HAP-1 (cell line): Measurements from ENCODE around the gene CCDC149.

Experiments
- DNase-seq, 2 experiments: peaks; one replicate each; pipeline ENCODE4 v3.0.0-alpha.2; 2016 to 2020; ENCODE audit warnings: low spot score in 2 of 2
- H3K27me3 ChIP-seq: fragments of 250-450 bp; sonication (Bioruptor Pico); 2 replicates; pipeline ENCODE4 v1.5.1; 2020; ENCODE audit warnings: low read depth, mild to moderate bottlenecking, moderate library complexity
- H3K36me3 ChIP-seq: fragments of 250-450 bp; sonication (Bioruptor Pico); replicated peaks from 2 replicates; pipeline ENCODE4 v1.5.1; 2020; ENCODE audit warnings: mild to moderate bottlenecking
- H3K4me1 ChIP-seq: fragments of 250-450 bp; sonication (Bioruptor Pico); 2 replicates; pipeline ENCODE4 v1.5.1; 2020; ENCODE audit warnings: mild to moderate bottlenecking
- H3K4me3 ChIP-seq: fragments of 250-450 bp; sonication (Bioruptor Pico); 2 replicates; pipeline ENCODE4 v1.5.1; 2020; ENCODE audit warnings: mild to moderate bottlenecking, moderate library complexity
- H3K9me3 ChIP-seq: fragments of 250-450 bp; sonication (Bioruptor Pico); 2 replicates; pipeline ENCODE4 v1.5.1; 2020; ENCODE audit warnings: mild to moderate bottlenecking, moderate library complexity
- in situ Hi-C: fragments of 300-500 bp; cut with MboI; formaldehyde crosslinking; loops from 3 replicates; pipeline ENCODE4 v1.14.3; 2020; ENCODE audit warnings: low sequenced_read_pairs, inconsistent platforms, mixed read lengths

The CCDC149 gene

GRCh38 chr4:24858026-24858425 is 54.8 kb downstream of the CCDC149 start:
- in situ Hi-C loops: no loop called here
- no peaks in the 10 kb centered on the region for H3K4me1 ChIP-seq
- no peaks in the 10 kb centered on the region for H3K27me3 ChIP-seq
- H3K4me3 ChIP-seq: no peak overlapping the region
- no peaks in the 10 kb centered on the region for H3K9me3 ChIP-seq
- no peak for DNase-seq
- H3K36me3 ChIP-seq: no peaks in the 10 kb centered on the region

DNA sequence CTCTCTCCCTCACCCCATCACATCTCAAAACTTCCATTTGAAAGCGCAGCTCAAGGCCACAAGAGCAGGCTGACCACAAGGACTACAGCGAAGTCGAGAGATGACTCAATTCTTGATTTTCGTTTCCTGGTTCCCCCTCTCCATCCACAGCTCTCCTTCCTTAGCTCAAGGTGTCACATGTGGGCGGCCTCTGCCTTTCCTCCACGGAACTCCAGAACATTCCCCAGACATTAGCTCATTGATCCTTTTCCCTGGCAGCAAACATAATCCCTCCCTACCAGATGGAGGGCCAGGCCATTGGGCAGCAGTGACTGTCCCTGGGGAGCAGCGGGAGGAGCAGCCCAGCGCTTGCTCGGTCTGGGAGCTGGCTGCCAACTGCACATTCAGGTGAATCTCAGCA is 56.3 kb downstream of the CCDC149 start:
- Histone ChIP-seq H3K4me1 (no peaks in the 10 kb centered on the region), H3K9me3 (no peaks in the 10 kb centered on the region), H3K4me3 (no peak overlapping the region), H3K27me3 (0 out of 2 replicates have a peak, but pooled peaks cover 4% of the 10 kb centered on the region), H3K36me3 (no peaks in the 10 kb centered on the region)
- in situ Hi-C loops: no loop called here
- DNase-seq: no peak

GRCh38 chr4:24855741-24856140 is 57.1 kb downstream of the CCDC149 start:
- H3K9me3 ChIP-seq: no peaks in the 10 kb centered on the region
- no peak for DNase-seq
- 0 out of 2 replicates have a peak, but pooled peaks cover 4% of the 10 kb centered on the region for H3K27me3 ChIP-seq
- H3K36me3 ChIP-seq: no peaks in the 10 kb centered on the region
- no peak overlapping the region for H3K4me3 ChIP-seq
- no peaks in the 10 kb centered on the region for H3K4me1 ChIP-seq
- in situ Hi-C loops: no loop called here

DNA sequence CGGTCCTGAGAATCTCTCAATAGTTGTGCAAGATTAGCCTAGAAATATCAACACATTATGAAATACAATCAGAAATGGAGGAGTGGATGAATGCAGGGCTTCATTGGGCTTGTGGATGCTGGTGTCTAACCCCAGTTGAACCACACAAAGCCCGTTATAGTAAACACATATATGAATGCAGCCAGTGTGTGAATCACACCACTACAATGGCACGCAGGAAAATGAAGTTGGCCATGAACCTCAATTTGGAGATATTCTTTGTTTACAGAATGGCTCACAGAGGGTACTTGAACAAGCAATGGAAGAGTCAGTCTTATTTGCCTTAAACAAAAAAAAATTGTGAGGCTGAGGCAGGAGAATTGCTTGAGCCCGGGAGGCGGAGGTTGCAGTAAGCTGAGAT is 59.7 kb downstream of the CCDC149 start:
- Histone ChIP-seq H3K36me3 (no peaks in the 10 kb centered on the region), H3K9me3 (no peaks in the 10 kb centered on the region), H3K4me1 (no peaks in the 10 kb centered on the region), H3K27me3 (0 out of 2 replicates have a peak, but pooled peaks cover 4% of the 10 kb centered on the region), H3K4me3 (no peak overlapping the region)
- in situ Hi-C loops: no loop called here
- no peak for DNase-seq

GRCh38 chr4:24850674-24851073 is 62.2 kb downstream of the CCDC149 start:
- Histone ChIP-seq H3K4me3 (no peak overlapping the region), H3K27me3 (0 out of 2 replicates have a peak, but pooled peaks cover 4% of the 10 kb centered on the region), H3K4me1 (no peaks in the 10 kb centered on the region; the same call in 1 of the 2 replicates), H3K36me3 (no peaks in the 10 kb centered on the region), H3K9me3 (no peaks in the 10 kb centered on the region)
- in situ Hi-C loops: no loop called here
- DNase-seq: no peak

- Histone ChIP-seq H3K4me3 (no peak overlapping the region), H3K4me1 (no peaks in the 10 kb centered on the region; the same call in 1 of the 2 replicates), H3K27me3 (0 out of 2 replicates have a peak, but pooled peaks cover 4% of the 10 kb centered on the region), H3K36me3 (no peaks in the 10 kb centered on the region), H3K9me3 (no peaks in the 10 kb centered on the region)
- in situ Hi-C loops: no loop called here
- no peak for DNase-seq
These were observed 63.1 kb downstream of the CCDC149 start for GRCh38 chr4:24849756-24850155.

DNA sequence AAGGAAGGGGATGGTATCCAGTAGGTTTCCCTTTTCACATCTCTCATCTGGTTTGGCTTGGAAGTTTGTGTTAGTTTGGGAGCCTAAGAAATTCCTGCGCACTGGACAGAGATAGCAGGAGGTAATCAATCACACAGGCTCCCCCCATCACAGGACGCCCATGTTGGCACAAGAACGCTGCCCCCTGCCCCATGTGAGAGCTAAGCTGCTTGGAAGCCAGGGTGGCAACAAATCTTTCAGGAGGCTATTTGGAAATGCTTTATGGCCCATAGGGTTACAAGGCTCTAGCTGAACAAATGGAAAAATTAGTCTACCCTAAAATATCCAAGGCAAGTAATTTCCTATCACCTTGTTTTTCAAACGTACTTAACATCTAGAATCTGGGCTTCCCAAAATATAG is 63.5 kb downstream of the CCDC149 start:
- H3K36me3 ChIP-seq: no peaks in the 10 kb centered on the region
- H3K27me3 ChIP-seq: 0 out of 2 replicates have a peak, but pooled peaks cover 4% of the 10 kb centered on the region
- H3K4me3 ChIP-seq: no peak overlapping the region
- no peaks in the 10 kb centered on the region; the same call in 1 of the 2 replicates for H3K4me1 ChIP-seq
- no peaks in the 10 kb centered on the region for H3K9me3 ChIP-seq
- no peak for DNase-seq
- in situ Hi-C loops: no loop called here

DNA sequence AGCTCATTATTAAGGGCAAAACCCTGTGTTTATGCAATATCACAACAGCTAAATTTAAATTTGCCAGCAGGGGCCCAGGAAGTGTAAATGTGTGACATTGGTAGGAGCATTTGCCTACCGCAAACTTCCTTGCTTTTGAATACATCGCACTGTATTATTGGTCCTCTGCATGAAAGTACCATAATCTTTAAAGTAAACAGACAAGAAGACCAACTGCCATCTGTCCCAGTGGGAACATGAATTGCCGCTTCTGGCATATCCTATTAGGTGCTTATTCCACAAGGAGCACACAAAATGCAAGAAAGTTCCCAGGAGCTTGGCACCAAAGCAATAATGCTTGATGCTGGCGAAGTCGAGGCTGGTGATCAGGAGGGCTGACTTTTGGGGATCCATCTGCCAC is 66.1 kb downstream of the CCDC149 start:
- Histone ChIP-seq H3K27me3 (no peaks in the 10 kb centered on the region), H3K9me3 (no peaks in the 10 kb centered on the region), H3K4me1 (no peaks in the 10 kb centered on the region; the same call in 1 of the 2 replicates), H3K4me3 (no peak overlapping the region), H3K36me3 (no peaks in the 10 kb centered on the region)
- in situ Hi-C loops: no loop called here
- DNase-seq: peak; percentile 18 to 34

DNA sequence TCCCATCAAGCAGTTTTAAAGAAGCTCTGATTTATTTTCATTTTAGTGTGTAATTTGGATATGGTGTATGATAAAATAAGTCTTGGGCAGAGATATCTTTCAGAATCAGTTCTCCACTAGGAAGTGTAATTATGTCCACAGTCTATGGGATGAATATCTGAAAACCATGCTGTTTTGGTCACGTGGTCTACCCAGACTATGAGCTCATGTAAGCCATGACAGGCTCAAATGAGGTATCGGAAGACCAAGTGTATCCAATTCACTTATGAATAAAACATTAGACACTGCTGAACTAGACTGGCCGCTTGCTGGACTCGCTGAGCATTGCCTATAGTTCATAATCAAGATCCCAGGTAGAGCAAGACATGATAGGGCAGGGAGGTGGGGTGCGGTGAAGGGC is 66.9 kb downstream of the CCDC149 start:
- DNase-seq: no peak
- Histone ChIP-seq H3K9me3 (no peaks in the 10 kb centered on the region), H3K27me3 (no peaks in the 10 kb centered on the region), H3K4me1 (no peaks in the 10 kb centered on the region; the same call in 1 of the 2 replicates), H3K4me3 (no peak overlapping the region), H3K36me3 (no peaks in the 10 kb centered on the region)
- in situ Hi-C loops: no loop called here

DNA sequence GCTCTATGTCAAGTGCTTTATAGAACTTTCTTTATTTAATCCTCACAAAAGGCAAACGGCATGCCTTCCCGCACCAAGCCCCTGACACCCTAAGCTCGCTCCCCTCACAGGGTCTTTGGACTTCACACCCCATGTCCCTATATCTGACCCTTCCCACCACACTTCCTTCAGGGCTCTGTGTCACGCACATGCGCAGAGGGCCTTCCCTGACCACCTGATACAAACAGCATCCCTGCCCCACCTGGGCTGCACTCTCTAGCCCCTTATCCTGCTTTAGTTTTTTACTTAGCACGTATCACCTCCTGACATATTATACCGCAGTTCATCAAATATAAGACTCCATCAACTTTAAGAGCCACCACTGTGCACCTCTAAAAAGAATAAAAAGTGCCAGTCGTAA is 67.7 kb downstream of the CCDC149 start:
- Histone ChIP-seq H3K9me3 (no peaks in the 10 kb centered on the region), H3K4me3 (no peak overlapping the region), H3K36me3 (no peaks in the 10 kb centered on the region), H3K27me3 (no peaks in the 10 kb centered on the region), H3K4me1 (no peaks in the 10 kb centered on the region; the same call in 1 of the 2 replicates)
- no peak for DNase-seq
- in situ Hi-C loops: no loop called here

DNA sequence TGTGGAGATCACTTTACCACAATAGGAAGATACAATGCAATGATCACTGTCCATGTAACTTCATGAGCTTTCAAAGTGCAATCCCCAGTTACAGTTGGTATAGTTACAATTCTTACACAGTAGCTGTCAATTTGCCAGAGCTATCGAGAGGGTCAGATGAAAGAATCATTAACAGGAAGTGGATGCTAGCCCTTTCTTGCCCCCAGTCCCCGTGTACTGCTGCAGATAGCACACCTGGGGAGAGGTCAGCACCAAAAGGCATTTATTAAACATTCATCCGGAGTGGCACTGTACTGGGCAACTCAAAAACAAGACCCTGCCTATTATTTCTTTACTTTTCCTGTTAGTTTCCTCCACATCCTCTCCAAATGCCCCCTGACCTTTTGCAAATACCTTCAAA is 69.7 kb downstream of the CCDC149 start:
- Histone ChIP-seq H3K4me1 (no peaks in the 10 kb centered on the region; the same call in 1 of the 2 replicates), H3K36me3 (no peaks in the 10 kb centered on the region), H3K9me3 (no peaks in the 10 kb centered on the region), H3K27me3 (no peaks in the 10 kb centered on the region), H3K4me3 (no peak overlapping the region)
- in situ Hi-C loops: no loop called here
- DNase-seq: no peak

DNA sequence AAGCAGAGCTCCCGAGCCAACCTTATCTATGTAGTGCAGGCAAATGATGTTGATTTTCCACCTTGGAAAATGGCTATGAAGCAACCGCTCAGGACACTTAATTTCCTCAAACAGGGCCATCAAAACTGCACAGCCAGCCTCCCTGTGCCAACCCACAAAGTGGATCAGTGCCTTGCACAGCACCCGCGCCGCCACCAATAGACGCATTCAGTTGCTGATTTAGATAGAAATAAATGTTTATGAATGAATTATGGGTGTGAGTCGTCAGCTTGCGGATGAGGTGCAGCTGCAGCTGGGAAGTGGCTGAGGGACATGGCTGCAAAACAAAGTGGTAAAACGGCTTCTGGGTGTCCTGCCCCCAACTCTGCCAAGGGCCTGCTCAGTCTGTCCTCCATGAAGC is 70.5 kb downstream of the CCDC149 start:
- H3K9me3 ChIP-seq: no peaks in the 10 kb centered on the region
- no peak for DNase-seq
- no peaks in the 10 kb centered on the region for H3K27me3 ChIP-seq
- no peaks in the 10 kb centered on the region; the same call in 1 of the 2 replicates for H3K4me1 ChIP-seq
- in situ Hi-C loops: no loop called here
- H3K36me3 ChIP-seq: no peaks in the 10 kb centered on the region
- H3K4me3 ChIP-seq: no peak overlapping the region

- Histone ChIP-seq H3K4me1 (no peaks in the 10 kb centered on the region), H3K36me3 (no peaks in the 10 kb centered on the region), H3K4me3 (no peak overlapping the region), H3K27me3 (no peaks in the 10 kb centered on the region), H3K9me3 (no peaks in the 10 kb centered on the region)
- in situ Hi-C loops: no loop called here
- DNase-seq: no peak
These were observed 71.9 kb downstream of the CCDC149 start for GRCh38 chr4:24840826-24841543.

GRCh38 chr4:24840362-24840761 is 72.5 kb downstream of the CCDC149 start:
- Histone ChIP-seq H3K9me3 (no peaks in the 10 kb centered on the region), H3K27me3 (no peaks in the 10 kb centered on the region), H3K4me1 (no peaks in the 10 kb centered on the region), H3K36me3 (no peaks in the 10 kb centered on the region), H3K4me3 (no peak overlapping the region)
- no peak for DNase-seq
- in situ Hi-C loops: no loop called here
